ENCODE results near the gene TRIM66.

GRCh38 chr11:8654503-8654902 lies 28.0 kb downstream of the TRIM66 start:
- TF ChIP-seq CTCF (IDR thresholded peaks at IDR 0.05; ENCODE audit: insufficient read depth, low read length) (no peak), POLR2AphosphoS5 (IDR thresholded peaks at IDR 0.05; ENCODE audit: low read depth) (no peak), SPI1 (IDR thresholded peaks at IDR 0.05; ENCODE audit: borderline replicate concordance, low read depth) (no peak)

Data from HL-60 (cell line).